AG04449 (cell line): ENCODE data around the gene WIPF1.
A peak's percentile ranks its signal among the peaks of the same experiment; 100 is the strongest.

ENCODE experiments used
- CTCF ChIA-PET: fragments of 350-600 bp; formaldehyde crosslinking; extraction: SDS; loops from one replicate; lab custom pipeline; 2021; ENCODE audit warnings: antibody characterized with exemption; lab: Yijun Ruan, JAX
- POLR2A ChIA-PET: fragments of 400-600, 350-600 bp; formaldehyde crosslinking; extraction: SDS; loops from one replicate; lab custom pipeline; 2020; ENCODE audit warnings: antibody characterized with exemption, inconsistent platforms; lab: Yijun Ruan, JAX
- DNase-seq: peaks from one replicate; pipeline ENCODE4 v3.0.0-alpha.2; 2010; ENCODE audit warnings: low read depth, low spot score
- H3K4me3 ChIP-seq: 2 replicates; pipeline ENCODE4 v1.5.1; 2011; ENCODE audit warnings: low read depth, mild to moderate bottlenecking, control low read depth, low read length
- TF ChIP-seq, protein P1 (sequence below): IDR thresholded peaks from one replicate; pipeline ENCODE4 v1.5.1; 2011; ENCODE audit warnings: mild to moderate bottlenecking, moderate library complexity, low read length, control low read depth, inconsistent platforms; ENCODE audit not compliant: insufficient read depth; ENCODE audit errors: missing control alignments

WIPF1 gene

DNA sequence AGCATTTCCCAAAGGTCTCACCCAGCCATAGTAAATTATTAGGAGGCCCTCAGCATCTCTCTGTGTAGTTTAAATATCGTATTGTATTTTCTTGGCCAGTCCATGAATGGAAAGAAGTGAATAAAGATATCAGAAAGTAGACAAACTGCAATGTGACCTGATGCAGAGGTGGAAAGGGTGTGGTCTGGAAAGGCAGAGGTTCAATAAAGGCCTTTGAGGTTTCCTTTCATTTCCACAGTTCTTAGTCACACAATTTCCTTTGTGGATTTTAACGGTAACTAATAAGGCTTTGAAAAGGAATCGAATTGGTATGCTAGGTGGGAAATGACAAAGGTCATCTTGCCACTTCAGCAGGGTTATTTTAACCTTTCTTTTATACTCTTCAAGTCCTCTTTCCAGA, 20.1 kb upstream of the WIPF1 start:
- no peak overlapping the region for H3K4me3 ChIP-seq
- no peak for DNase-seq
- TF ChIP-seq, protein P1, sequence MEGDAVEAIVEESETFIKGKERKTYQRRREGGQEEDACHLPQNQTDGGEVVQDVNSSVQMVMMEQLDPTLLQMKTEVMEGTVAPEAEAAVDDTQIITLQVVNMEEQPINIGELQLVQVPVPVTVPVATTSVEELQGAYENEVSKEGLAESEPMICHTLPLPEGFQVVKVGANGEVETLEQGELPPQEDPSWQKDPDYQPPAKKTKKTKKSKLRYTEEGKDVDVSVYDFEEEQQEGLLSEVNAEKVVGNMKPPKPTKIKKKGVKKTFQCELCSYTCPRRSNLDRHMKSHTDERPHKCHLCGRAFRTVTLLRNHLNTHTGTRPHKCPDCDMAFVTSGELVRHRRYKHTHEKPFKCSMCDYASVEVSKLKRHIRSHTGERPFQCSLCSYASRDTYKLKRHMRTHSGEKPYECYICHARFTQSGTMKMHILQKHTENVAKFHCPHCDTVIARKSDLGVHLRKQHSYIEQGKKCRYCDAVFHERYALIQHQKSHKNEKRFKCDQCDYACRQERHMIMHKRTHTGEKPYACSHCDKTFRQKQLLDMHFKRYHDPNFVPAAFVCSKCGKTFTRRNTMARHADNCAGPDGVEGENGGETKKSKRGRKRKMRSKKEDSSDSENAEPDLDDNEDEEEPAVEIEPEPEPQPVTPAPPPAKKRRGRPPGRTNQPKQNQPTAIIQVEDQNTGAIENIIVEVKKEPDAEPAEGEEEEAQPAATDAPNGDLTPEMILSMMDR = no peak
- ChIA-PET CTCF (interaction anchor here (1.4 to 2.5 kb wide), 3 partner anchors 11 to 20 kb away, joined by 4 to 9 read pairs (median 7); partner anchors contain the start of gene WIPF1), POLR2A (no interaction called here)

DNA sequence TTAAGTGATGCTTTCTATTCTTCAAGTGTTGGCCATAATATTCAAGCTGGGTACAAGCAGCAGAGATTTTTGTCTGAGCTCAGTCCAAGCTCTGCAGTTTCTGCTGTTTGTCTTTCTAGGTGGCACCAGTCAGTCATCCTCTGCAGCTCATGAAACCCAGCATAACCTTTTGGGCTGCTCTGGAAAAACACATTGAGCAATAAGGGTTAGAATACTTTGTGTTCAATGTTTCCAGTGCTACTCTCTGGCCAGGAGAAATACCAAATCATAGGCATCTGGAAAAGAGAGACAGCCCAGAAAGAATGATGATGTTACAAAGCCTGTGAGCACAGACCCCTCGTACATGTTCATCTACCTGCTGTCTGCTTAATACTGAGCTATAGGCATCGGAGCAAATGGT, 19.5 kb upstream of the WIPF1 start:
- POLR2A ChIA-PET = no interaction called here
- no peak for DNase-seq
- H3K4me3 ChIP-seq = no peak overlapping the region
- TF ChIP-seq, protein P1 = peak; percentile 10
- CTCF ChIA-PET = interaction anchor here (0.9 to 2.5 kb wide), 5 partner anchors 8 to 70 kb away, joined by 3 to 9 read pairs (median 3); partner anchors contain the start of gene WIPF1

DNA sequence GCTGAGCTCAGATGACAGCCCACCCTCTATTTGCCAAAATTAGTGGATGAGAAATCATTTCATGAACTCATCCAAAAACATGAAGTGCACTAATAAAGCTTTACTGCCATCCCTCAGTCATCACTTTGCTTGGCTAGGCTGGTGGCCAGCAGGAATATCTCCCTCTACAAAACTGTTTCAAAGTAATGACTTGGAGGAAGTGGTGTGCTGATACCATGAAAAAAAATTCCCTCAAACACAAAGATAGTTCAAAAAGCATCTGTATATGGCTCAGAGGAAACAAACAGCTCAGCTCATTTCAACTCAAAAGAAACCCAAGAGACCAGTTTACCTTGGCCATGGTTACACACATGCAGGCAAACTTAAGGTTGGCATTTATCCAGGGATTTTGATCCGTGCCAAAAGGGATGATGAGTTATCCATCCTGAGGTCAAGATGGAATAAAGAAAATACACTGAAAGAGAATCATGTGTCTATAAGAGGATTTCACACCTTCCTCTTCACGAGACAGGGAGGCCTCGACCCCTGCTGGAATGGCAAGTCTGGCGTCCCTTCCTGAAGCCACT, 18.4 kb upstream of the WIPF1 start:
- H3K4me3 ChIP-seq = no peak overlapping the region
- DNase-seq = no peak
- POLR2A ChIA-PET = no interaction called here
- TF ChIP-seq, protein P1 = no peak
- CTCF ChIA-PET = interaction anchor here (1.0 to 1.7 kb wide), 8 partner anchors 9 to 81 kb away, joined by 3 to 7 read pairs (median 4); partner anchors contain the start of gene WIPF1

GRCh38 chr2:174614261-174614660, 16.7 kb upstream of the WIPF1 start:
- TF ChIP-seq, protein P1 = no peak
- H3K4me3 ChIP-seq = no peak overlapping the region
- peak; percentile 74 for DNase-seq
- ChIA-PET POLR2A (interaction anchor here (0.7 kb wide), 1 partner anchor 49 kb away, joined by 3 read pairs; no protein-coding TSS in a partner anchor), CTCF (interaction anchor here (1.3 to 2.2 kb wide), 4 partner anchors 9 to 16 kb away, joined by 3 to 8 read pairs (median 4); partner anchors contain the start of gene WIPF1)

DNA sequence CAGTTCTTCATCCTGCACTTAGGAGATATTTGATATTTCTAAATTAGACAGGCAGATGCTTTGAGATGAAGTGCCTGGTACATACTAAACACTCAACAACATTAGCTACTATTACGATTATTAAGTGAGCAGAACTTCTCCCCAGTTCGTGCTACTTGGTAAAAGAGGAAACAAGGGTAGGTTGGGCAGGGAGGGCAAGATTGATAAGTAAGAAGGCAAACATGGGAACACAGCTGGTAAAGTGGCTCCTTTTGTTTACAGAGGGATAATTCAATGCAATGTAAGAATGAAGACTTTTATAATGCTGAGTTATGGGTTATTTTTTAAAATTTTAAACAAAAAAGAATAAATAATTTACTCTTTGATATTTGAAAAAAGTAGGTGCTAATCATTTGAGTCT, 15.9 kb upstream of the WIPF1 start:
- no peak for DNase-seq
- TF ChIP-seq, protein P1 = no peak
- CTCF ChIA-PET = interaction anchor here (1.3 to 2.2 kb wide), 3 partner anchors 10 to 24 kb away, joined by 3 to 8 read pairs (median 3); no protein-coding TSS in a partner anchor
- POLR2A ChIA-PET = no interaction called here
- no peak overlapping the region for H3K4me3 ChIP-seq

DNA sequence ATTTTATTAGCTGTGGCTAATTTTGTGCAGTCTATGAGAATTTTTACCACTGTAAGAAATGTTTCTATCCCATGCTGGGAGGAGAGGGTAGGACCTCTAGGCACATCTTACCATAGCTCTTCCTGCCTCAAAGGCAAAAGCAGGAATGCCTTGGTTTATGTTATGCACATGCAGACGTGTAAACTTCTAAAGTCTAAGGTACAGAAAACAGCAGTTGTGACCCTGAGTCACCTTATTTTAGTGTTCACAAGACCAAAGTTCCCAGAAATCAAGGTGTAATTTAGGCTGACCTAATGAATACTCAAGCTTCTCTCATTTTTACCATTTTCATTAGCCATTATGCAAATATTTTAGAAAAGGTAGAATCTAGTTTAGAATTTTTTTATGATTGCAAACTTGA, 15.4 kb upstream of the WIPF1 start:
- no peak for DNase-seq
- ChIA-PET POLR2A (no interaction called here), CTCF (interaction anchor here (0.7 to 2.2 kb wide), 8 partner anchors 8 to 47 kb away, joined by 3 to 8 read pairs (median 3); no protein-coding TSS in a partner anchor)
- TF ChIP-seq, protein P1 = no peak
- no peak overlapping the region for H3K4me3 ChIP-seq
